Endothelial cell (in vitro differentiated cells): ENCODE data around the gene NUCB2. TPM values are rescaled to one million over a fixed set of nuclear protein-coding genes. Genes with fewer than 3 reads are reported as not detected.

Experiments used
- DNase-seq: peaks from one replicate; pipeline ENCODE4 v3.0.0; 2021; ENCODE audit warnings: low spot score
- H3K27ac Mint-ChIP-seq: one replicate; pipeline ENCODE4 v1.8.0; 2021; ENCODE audit warnings: mixed read lengths, inconsistent platforms; ENCODE audit not compliant: unreplicated experiment
- H3K27me3 Mint-ChIP-seq: one replicate; pipeline ENCODE4 v1.8.0; 2021; ENCODE audit warnings: mild to moderate bottlenecking, moderate library complexity, mixed read lengths, inconsistent platforms; ENCODE audit not compliant: unreplicated experiment
- H3K36me3 Mint-ChIP-seq: one replicate; pipeline ENCODE4 v1.8.0; 2021; ENCODE audit warnings: mild to moderate bottlenecking, low read depth, mixed read lengths, inconsistent platforms; ENCODE audit not compliant: unreplicated experiment
- H3K4me1 Mint-ChIP-seq: one replicate; pipeline ENCODE4 v1.8.0; 2021; ENCODE audit warnings: mild to moderate bottlenecking, mixed read lengths, inconsistent platforms; ENCODE audit not compliant: unreplicated experiment
- H3K4me3 Mint-ChIP-seq: one replicate; pipeline ENCODE4 v1.8.0; 2021; ENCODE audit warnings: mild to moderate bottlenecking, mixed read lengths, inconsistent platforms; ENCODE audit not compliant: unreplicated experiment
- H3K9me3 Mint-ChIP-seq: one replicate; pipeline ENCODE4 v1.8.0; 2021; ENCODE audit warnings: mixed read lengths, inconsistent platforms; ENCODE audit not compliant: unreplicated experiment
- total RNA-seq: library from RNA; stranded (reverse); fragmentation: NEBNext Ultra II Directional; extraction: Animal tissue kit (Norgen Biotek cat#: 25700); gene quantifications from one replicate; pipeline ENCODE4 v1.2.1, GENCODE V29; 2021; ENCODE audit not compliant: unreplicated experiment
- TF ChIP-seq, protein P1 (sequence below): fragments of 200-600 bp; sonication (generic); IDR thresholded peaks from one replicate; pipeline ENCODE4 v1.5.0; 2021; ENCODE audit warnings: antibody characterized with exemption; ENCODE audit not compliant: unreplicated experiment

The NUCB2 gene
- total RNA-seq, 1 donor from 2014 or later: 76.8 TPM

DNA sequence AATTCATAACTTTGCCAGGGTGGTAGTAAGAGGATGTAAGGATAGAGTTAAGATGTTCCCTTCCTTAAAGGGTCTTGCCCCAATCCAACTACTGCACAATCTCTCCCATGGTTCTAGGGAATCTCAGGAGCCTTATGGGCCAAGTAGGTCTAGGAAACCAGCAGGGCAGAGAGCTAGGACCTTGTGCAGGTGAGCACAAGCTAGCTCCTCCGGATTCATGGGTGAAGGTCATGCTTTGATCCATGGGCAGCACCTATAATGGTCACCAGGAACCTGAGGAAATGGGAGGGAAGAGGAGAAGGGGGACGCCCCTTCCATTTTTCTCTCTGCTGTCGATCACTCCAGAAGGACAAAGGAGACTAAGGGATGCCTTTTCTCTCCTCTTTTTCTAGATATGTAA lies 95.1 kb downstream of the NUCB2 start:
- peaks cover 22% of the 10 kb centered on the region for H3K9me3 Mint-ChIP-seq

DNA sequence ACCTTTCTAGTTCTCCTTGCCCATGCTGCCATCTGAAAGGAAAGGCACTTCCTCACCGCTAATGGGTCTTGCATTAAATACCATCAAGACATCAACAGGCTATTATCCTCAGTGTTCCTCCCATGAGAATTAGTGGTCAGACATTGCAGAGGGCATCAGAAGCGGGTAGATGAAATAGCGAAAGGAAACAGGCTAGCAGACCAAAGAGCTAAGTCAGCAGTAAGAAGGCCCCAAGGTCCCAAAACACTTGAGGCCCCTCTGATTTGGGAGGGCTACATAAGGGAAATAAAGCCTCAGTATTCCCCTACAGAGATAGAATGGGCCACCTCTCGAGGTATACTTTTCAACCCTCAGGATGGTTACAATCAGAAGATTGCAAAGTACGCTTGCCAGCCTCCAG lies 99.0 kb downstream of the NUCB2 start:
- no peaks in the 10 kb centered on the region for H3K4me1 Mint-ChIP-seq
- H3K27me3 Mint-ChIP-seq: peaks cover 4% of the 10 kb centered on the region
- H3K4me3 Mint-ChIP-seq: no peak overlapping the region

More for the DNA sequence above, 95.1 kb downstream of the NUCB2 start:
- DNase-seq: no peak
- peaks cover 26% of the 10 kb centered on the region for H3K36me3 Mint-ChIP-seq
- H3K27ac Mint-ChIP-seq: no peak overlapping the region
- H3K27me3 Mint-ChIP-seq: peaks cover 9% of the 10 kb centered on the region
- TF ChIP-seq, protein P1, sequence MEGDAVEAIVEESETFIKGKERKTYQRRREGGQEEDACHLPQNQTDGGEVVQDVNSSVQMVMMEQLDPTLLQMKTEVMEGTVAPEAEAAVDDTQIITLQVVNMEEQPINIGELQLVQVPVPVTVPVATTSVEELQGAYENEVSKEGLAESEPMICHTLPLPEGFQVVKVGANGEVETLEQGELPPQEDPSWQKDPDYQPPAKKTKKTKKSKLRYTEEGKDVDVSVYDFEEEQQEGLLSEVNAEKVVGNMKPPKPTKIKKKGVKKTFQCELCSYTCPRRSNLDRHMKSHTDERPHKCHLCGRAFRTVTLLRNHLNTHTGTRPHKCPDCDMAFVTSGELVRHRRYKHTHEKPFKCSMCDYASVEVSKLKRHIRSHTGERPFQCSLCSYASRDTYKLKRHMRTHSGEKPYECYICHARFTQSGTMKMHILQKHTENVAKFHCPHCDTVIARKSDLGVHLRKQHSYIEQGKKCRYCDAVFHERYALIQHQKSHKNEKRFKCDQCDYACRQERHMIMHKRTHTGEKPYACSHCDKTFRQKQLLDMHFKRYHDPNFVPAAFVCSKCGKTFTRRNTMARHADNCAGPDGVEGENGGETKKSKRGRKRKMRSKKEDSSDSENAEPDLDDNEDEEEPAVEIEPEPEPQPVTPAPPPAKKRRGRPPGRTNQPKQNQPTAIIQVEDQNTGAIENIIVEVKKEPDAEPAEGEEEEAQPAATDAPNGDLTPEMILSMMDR: no peak
- H3K4me3 Mint-ChIP-seq: no peak overlapping the region
- no peaks in the 10 kb centered on the region for H3K4me1 Mint-ChIP-seq

DNA sequence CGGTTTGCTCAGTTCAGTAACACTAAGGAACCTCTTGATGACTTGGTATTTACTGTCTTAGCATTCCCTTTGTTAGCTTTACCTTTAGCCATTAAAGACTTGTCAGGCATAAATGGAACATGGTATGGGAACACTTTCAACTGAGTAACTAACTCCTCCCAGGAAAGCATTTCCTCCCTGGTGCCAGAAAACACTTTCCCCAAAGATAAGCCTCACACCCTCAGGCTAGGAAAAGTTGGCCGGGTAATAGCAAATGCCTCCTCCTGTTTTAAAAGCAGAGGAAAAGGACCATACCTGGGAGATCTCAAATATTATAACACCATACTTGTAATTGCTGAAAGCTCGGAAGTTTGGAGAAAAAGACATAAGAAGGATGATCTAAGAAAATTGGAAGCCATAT lies 100.0 kb downstream of the NUCB2 start:
- H3K4me3 Mint-ChIP-seq: no peak overlapping the region
- peaks cover 18% of the 10 kb centered on the region for H3K36me3 Mint-ChIP-seq
- TF ChIP-seq, protein P1: no peak
- no peaks in the 10 kb centered on the region for H3K4me1 Mint-ChIP-seq
- H3K9me3 Mint-ChIP-seq: peaks cover 17% of the 10 kb centered on the region
- DNase-seq: no peak
- no peak overlapping the region for H3K27ac Mint-ChIP-seq
- peaks cover 5% of the 10 kb centered on the region for H3K27me3 Mint-ChIP-seq

More for the DNA sequence above, 99.0 kb downstream of the NUCB2 start:
- TF ChIP-seq, protein P1: no peak
- no peak overlapping the region for H3K27ac Mint-ChIP-seq
- peaks cover 22% of the 10 kb centered on the region for H3K9me3 Mint-ChIP-seq
- H3K36me3 Mint-ChIP-seq: peaks cover 23% of the 10 kb centered on the region
- no peak for DNase-seq

DNA sequence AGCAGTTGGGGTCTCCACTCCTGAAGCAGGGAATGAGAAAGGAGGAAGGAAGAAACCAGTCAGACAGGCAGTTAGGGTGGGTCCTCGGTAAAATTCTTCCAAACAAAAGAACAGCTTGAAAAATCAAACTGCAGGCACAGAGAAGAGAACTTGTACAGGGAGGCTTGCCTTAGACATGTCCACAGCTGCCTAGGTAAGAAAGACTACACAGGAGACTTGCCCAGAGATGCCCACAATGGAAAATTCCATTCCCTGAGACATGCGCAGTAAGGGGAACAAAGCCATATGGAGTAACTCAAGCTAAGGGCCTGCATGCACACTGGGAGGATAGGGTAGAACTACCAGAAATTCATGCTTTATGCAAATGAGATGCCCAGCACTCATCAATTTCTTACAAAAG lies 102.1 kb downstream of the NUCB2 start:
- Mint-ChIP-seq H3K4me1 (no peaks in the 10 kb centered on the region), H3K27ac (no peak overlapping the region), H3K27me3 (peaks cover 9% of the 10 kb centered on the region), H3K36me3 (peaks cover 11% of the 10 kb centered on the region), H3K4me3 (no peak overlapping the region), H3K9me3 (peaks cover 5% of the 10 kb centered on the region)
- DNase-seq: no peak
- TF ChIP-seq, protein P1: no peak

DNA sequence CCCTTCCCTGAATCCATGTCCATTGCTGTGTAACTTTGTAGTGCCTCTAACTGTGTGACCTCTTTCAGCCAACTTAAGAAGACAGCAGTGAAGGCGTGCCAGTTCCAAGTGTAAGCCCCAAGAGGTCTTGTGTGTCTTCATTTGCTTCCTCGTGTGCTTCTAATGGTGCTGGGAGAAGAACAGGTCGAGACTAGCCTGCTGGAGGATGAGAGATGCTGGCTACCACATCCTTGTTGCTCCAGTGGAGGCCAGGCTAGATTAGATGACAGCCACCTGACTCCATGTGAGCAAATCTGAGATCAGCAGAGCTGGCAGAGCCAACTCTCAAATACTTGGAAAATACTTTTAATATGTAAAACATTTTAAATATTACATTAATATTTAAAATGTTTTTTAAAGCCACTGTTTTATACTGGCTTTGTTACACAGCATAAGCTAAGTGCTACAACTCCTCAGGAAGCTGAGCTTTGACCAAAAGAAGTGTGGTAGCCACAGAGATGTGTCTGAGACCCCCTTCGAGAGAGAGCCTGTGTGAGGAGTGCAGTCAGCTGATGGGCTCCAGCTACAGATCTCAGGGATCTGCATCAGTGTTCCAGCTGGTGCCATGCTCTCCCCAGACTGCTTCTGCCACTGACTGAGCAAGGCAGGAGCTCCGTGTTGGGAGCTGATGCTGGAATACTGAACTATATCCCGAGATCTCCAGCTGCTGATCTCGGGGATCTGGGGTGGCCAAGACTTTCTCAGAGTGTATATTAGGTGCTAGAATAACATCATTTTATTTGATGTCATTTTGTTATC lies 103.0 kb downstream of the NUCB2 start:
- TF ChIP-seq, protein P1: no peak
- no peak overlapping the region for H3K4me3 Mint-ChIP-seq
- no peak for DNase-seq
- peaks cover 9% of the 10 kb centered on the region for H3K27me3 Mint-ChIP-seq
- H3K4me1 Mint-ChIP-seq: no peaks in the 10 kb centered on the region
- peaks cover 5% of the 10 kb centered on the region for H3K9me3 Mint-ChIP-seq
- no peak overlapping the region for H3K27ac Mint-ChIP-seq
- peaks cover 11% of the 10 kb centered on the region for H3K36me3 Mint-ChIP-seq
